ENCODE measurements around the gene TES. TPM values are rescaled to one million over a fixed set of nuclear protein-coding genes. Genes with fewer than 3 reads are reported as not detected.

Gene TES
- total RNA-seq, 4 donors from 2014 or later: 115 to 189 (median 146) TPM

DNA sequence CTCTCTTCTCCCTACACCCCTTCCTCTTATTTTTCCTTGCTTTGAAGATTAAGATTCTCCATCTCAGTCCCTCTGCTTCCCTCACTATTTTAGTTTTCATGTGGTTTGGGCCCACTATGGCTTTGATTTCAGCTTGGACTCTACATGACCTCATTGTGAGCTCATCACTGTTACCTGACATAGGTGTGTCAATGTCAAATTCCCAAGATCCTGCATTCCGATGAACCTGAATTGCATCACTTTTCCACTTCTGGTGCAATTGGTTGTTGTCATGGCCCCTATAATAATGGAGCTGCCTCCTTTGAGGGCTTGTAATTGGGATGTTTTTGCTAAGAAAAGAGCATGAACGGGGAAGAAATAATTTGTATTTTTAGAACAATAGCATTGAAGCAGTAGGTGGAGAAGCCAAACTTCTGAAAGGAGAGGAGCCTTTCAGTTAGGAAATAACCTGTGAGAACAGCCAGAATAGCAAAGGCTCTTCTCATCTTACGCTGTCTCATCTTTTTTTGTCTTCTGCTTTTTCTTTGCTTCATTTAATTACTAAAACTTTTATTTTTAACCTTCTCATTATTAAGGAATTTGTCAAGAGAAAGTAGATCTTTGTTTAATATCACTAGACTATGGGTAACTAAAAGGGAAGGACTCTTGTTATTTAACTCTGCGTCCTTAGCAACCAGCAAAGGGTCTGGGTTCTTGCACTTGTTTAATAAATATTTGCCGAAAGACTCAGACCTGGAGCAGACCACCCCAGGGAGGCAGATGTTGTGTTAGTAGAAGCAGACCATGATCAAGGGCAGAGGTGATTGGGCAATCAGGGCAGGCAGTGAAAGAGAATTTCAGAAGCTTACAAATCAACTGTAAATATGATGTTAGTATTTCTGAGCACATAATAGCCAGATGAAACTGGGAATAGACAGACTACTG lies 95.4 kb downstream of the TES start:
- peak overlapping the region in 1 of 2 donors; percentile 41 for H3K27ac ChIP-seq
- DNase-seq: no peak
- no peaks in the 10 kb centered on the region for H3K36me3 ChIP-seq
- intact Hi-C loops (cut with DNase I; ENCODE audit: low total_unique reads): no loop called here
- TF ChIP-seq POLR2A (IDR thresholded peaks at IDR 0.05): no peak
- no peak for TF ChIP-seq CTCF (IDR thresholded peaks at IDR 0.05)
- no peaks in the 10 kb centered on the region for H3K4me1 ChIP-seq
- no peaks in the 10 kb centered on the region for H3K9me3 ChIP-seq
- H3K4me3 ChIP-seq: no peak overlapping the region
- no peaks in the 10 kb centered on the region for H3K27me3 ChIP-seq

DNA sequence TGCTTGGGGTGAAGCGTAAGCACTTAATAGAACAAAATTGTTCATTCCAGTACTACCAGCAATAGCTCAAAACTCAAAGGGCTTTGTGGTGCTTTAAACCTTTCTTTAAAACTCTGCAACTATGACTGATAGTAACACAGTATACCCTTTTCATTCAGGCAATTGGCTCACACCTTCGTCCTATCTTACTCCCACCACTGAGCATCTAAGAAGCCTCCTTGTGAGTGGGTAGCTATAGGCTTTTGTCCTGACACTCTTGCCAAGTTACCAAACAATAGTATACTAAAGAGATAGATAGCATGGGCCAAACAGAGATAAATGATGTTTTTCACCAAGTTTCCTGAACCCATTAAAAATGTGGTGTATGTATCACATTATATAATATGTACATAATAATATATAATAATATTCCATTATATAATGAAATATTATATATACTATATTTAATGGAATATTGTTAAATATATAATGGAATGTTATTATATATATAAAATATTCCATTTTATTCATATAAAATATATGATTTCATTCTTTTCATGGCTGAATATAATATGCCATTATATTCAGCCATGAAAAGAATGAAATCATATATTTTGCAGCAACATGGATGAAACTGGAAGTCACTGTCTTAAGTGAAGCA lies 96.2 kb downstream of the TES start:
- intact Hi-C loops (cut with DNase I; ENCODE audit: low total_unique reads): no loop called here
- TF ChIP-seq POLR2A (IDR thresholded peaks at IDR 0.05) (no peak), CTCF (IDR thresholded peaks at IDR 0.05) (no peak)
- H3K27ac ChIP-seq: peak overlapping the region in 1 of 2 donors; percentile 41

GRCh38 chr7:116307253-116307652 lies 96.9 kb downstream of the TES start:
- intact Hi-C loops (cut with DNase I; ENCODE audit: low total_unique reads): no loop called here
- Histone ChIP-seq H3K27ac (no peak overlapping the region), H3K27me3 (no peaks in the 10 kb centered on the region), H3K4me1 (no peaks in the 10 kb centered on the region), H3K36me3 (no peaks in the 10 kb centered on the region), H3K9me3 (no peaks in the 10 kb centered on the region), H3K4me3 (no peak overlapping the region)
- no peak for DNase-seq
- TF ChIP-seq CTCF (IDR thresholded peaks at IDR 0.05) (no peak), POLR2A (IDR thresholded peaks at IDR 0.05) (no peak)

More for the DNA sequence above, 96.2 kb downstream of the TES start:
- H3K27me3 ChIP-seq: no peaks in the 10 kb centered on the region
- no peak for DNase-seq
- H3K36me3 ChIP-seq: no peaks in the 10 kb centered on the region
- H3K4me3 ChIP-seq: no peak overlapping the region
- H3K9me3 ChIP-seq: no peaks in the 10 kb centered on the region
- no peaks in the 10 kb centered on the region for H3K4me1 ChIP-seq

Other genes starting within 250 kb of the TES start
- 1 to 10 TPM in 2 of 4 donors, under 1 TPM in 2; 0.51 to 4.4 (median 1.8) TPM for gene TFEC, start 179.8 kb upstream of the TES start, total RNA-seq

All from uterus (tissue), 4 donors.